Peyer's patch (tissue), 4 donors: ENCODE measurements around the gene DPF3.

ENCODE experiments used
- CTCF ChIP-seq, 6 experiments: fragments of 450-650 bp in 4 of 6; fragments of 200-600 bp in 2 of 6; sonication (generic) in 1 of 6; IDR thresholded peaks; one replicate each; pipeline ENCODE4 v1.5.1; 2017 to 2019; ENCODE audit warnings: antibody characterized with exemption in 6 of 6, mild to moderate bottlenecking in 3 of 6, moderate library complexity in 1 of 6
- POLR2A ChIP-seq, 2 donors: fragments of 450-650 bp; IDR thresholded peaks; one replicate each; pipeline ENCODE4 v1.5.1; 2017; ENCODE audit warnings: antibody characterized with exemption in 2 of 2, mild to moderate bottlenecking in 2 of 2, moderate library complexity in 2 of 2

GRCh38 chr14:72688990-72689671 is 204.8 kb downstream of the DPF3 start:
- TF ChIP-seq CTCF (IDR thresholded peaks at IDR 0.05) (no peak), POLR2A (IDR thresholded peaks at IDR 0.05) (no peak)
